PC-9 (cell line): ENCODE results near the gene PDCD1LG2.

Experiments
- EZH2 ChIP-seq: fragments of 200-600 bp; sonication (generic); IDR thresholded peaks from 2 replicates; pipeline ENCODE4 v1.8.0; 2017; ENCODE audit warnings: antibody characterized with exemption, low read depth
- TF ChIP-seq, protein P1 (sequence below): fragments of 200-600 bp; sonication (generic); conservative IDR thresholded peaks from 2 replicates; pipeline ENCODE4 v1.6.1; 2017; ENCODE audit warnings: mixed run types, antibody characterized with exemption, mild to moderate bottlenecking, moderate library complexity

DNA sequence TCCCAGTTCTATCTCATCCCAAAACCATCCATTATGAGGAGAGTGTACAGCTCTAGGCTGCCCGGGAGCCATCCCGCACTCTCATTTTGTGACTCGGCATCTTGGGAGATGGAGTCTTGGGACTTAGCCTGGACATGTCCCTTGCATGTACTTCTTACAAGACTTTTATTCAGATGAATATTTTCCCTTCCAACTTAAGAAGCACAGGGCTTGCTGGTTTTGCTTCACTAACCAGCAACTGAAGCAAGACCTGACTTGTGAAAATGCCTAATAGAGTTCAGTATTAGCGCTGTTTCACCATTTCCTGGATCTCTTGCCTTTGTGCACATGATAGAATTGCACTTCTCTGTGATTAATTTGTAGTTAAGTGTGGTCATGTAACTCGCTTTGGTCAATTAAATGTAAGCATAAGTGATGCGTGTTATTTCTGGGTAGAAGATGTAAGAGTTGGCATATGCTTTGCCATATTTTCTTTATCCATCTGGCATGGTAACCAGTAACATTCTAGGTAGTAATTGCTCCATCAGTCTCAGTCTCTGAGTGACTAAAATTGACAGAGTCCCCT, 55.8 kb downstream of the PDCD1LG2 start:
- no peak for TF ChIP-seq EZH2
- TF ChIP-seq, protein P1, sequence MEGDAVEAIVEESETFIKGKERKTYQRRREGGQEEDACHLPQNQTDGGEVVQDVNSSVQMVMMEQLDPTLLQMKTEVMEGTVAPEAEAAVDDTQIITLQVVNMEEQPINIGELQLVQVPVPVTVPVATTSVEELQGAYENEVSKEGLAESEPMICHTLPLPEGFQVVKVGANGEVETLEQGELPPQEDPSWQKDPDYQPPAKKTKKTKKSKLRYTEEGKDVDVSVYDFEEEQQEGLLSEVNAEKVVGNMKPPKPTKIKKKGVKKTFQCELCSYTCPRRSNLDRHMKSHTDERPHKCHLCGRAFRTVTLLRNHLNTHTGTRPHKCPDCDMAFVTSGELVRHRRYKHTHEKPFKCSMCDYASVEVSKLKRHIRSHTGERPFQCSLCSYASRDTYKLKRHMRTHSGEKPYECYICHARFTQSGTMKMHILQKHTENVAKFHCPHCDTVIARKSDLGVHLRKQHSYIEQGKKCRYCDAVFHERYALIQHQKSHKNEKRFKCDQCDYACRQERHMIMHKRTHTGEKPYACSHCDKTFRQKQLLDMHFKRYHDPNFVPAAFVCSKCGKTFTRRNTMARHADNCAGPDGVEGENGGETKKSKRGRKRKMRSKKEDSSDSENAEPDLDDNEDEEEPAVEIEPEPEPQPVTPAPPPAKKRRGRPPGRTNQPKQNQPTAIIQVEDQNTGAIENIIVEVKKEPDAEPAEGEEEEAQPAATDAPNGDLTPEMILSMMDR, result no peak
